Erythroblast (primary cell): Measurements from ENCODE around the gene HOXC4.

Source experiments
- GATA1 ChIP-seq: IDR thresholded peaks from 2 replicates; pipeline ENCODE4 v1.6.1; 2011; ENCODE audit warnings: low read depth, mild to moderate bottlenecking, control low read depth, low read length, moderate library complexity
- POLR2A ChIP-seq: IDR thresholded peaks from 2 replicates; pipeline ENCODE4 v1.6.1; 2011; ENCODE audit warnings: mild to moderate bottlenecking, low read length

GRCh38 chr12:54019091-54019811 is 34.4 kb upstream of the HOXC4 start:
- no peak for TF ChIP-seq POLR2A
- TF ChIP-seq GATA1: no peak
